IgD-negative memory B cell (primary cell): ENCODE results near the gene MRPS11. TPM values are rescaled to one million over a fixed set of nuclear protein-coding genes. Genes with fewer than 3 reads are reported as not detected.
A peak's percentile ranks its signal among the peaks of the same experiment; 100 is the strongest.
"Not testable (repeated sequence)": the region's sequence is repeated elsewhere in the genome, so short reads cannot be mapped to it uniquely, and the experiment has no call there.

Experiments
- H3K27ac Mint-ChIP-seq, 3 donors: one replicate each; pipeline ENCODE4 v1.8.0; 2020 to 2022; ENCODE audit warnings: mild to moderate bottlenecking in 3 of 3, mixed read lengths in 3 of 3, moderate library complexity in 1 of 3
- H3K27me3 Mint-ChIP-seq: one replicate; pipeline ENCODE4 v1.8.0; 2021; ENCODE audit warnings: mixed read lengths
- H3K36me3 Mint-ChIP-seq: one replicate; pipeline ENCODE4 v1.8.0; 2020; ENCODE audit warnings: mild to moderate bottlenecking, mixed read lengths
- H3K4me1 Mint-ChIP-seq, 3 donors: one replicate each; pipeline ENCODE4 v1.8.0; 2020 to 2022; ENCODE audit warnings: mixed read lengths in 3 of 3, mild to moderate bottlenecking in 1 of 3
- H3K4me3 Mint-ChIP-seq, 4 donors: one replicate each; pipeline ENCODE4 v1.8.0; 2020 to 2022; ENCODE audit warnings: mild to moderate bottlenecking in 4 of 4, mixed read lengths in 4 of 4, moderate library complexity in 3 of 4
- H3K9me3 Mint-ChIP-seq, 3 donors: one replicate each; pipeline ENCODE4 v1.8.0; 2020 to 2021; ENCODE audit warnings: mixed read lengths in 3 of 3, mild to moderate bottlenecking in 1 of 3
- polyA plus RNA-seq: library from polyadenylated mRNA; unstranded; fragments of 300-500 nt; fragmentation: Illumina TruSeq; gene quantifications from one replicate; pipeline ENCODE4 v1.2.3, GENCODE V29; 2021

Gene MRPS11
- polyA plus RNA-seq, 1 donor from 2014 or later: 60.1 TPM

GRCh38 chr15:88470625-88471372 is 3.3 kb downstream of the MRPS11 start:
- H3K36me3 Mint-ChIP-seq: no peaks in the 10 kb centered on the region
- no peaks in the 10 kb centered on the region for H3K9me3 Mint-ChIP-seq
- H3K27me3 Mint-ChIP-seq: no peaks in the 10 kb centered on the region
- no peak overlapping the region for H3K4me3 Mint-ChIP-seq
- peaks cover 17 to 23% (median 19%) of the 10 kb centered on the region in 3 donors for H3K4me1 Mint-ChIP-seq
- H3K27ac Mint-ChIP-seq: no peak overlapping the region

DNA sequence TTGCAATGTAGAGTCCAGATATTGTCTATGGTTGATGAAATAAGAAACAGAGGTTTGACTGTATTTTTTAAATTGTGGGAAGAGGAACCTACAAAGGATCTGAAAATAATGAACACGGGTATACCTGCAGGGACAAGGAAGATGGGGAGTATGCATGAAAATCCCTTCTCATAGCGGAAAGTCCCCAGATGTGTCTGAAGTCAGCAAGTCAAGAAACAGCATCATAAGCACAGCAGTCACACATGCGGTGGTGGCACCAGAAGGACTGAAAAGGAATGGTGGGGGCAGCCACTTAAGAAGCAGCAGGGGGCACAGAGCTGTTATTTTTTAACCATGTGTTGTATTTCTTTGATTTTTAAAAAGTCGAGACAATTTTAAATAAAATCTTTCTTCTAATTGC is 4.7 kb downstream of the MRPS11 start:
- H3K9me3 Mint-ChIP-seq: no peaks in the 10 kb centered on the region
- H3K4me3 Mint-ChIP-seq: peak overlapping the region in 1 of 4 donors; percentile 16
- H3K36me3 Mint-ChIP-seq: peaks cover under 1% of the 10 kb centered on the region
- no peaks in the 10 kb centered on the region for H3K27me3 Mint-ChIP-seq
- peaks cover 7 to 13% (median 9%) of the 10 kb centered on the region in 3 donors for H3K4me1 Mint-ChIP-seq
- H3K27ac Mint-ChIP-seq: peak overlapping the region in 1 of 3 donors; percentile 42

GRCh38 chr15:88473661-88474293 is 6.3 kb downstream of the MRPS11 start:
- H3K4me3 Mint-ChIP-seq, H3K4me1 Mint-ChIP-seq, H3K36me3 Mint-ChIP-seq, H3K27me3 Mint-ChIP-seq, H3K27ac Mint-ChIP-seq, H3K9me3 Mint-ChIP-seq: not testable (repeated sequence)

DNA sequence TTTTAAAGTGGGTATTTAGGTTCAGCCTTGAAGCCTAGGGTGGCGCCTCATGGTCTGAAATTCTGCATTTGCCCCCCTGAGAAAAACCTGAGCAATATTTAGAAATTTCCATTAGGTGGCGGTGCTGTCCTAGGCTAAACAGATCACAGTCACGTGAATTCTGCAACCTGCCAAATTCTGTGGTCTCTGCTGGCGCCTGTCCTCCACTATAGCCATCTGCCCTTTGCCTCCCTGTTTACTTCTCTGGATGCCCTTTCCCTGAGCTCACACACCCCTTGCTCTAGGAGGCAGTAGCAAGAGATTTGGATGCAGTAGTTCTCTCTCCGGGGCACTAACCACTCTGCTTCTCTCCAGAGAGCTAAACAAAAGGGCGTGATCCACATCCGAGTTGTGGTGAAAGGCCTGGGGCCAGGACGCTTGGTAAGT is 9.1 kb downstream of the MRPS11 start:
- Mint-ChIP-seq H3K4me3 (no peak overlapping the region), H3K27me3 (no peaks in the 10 kb centered on the region), H3K27ac (no peak overlapping the region), H3K9me3 (no peaks in the 10 kb centered on the region), H3K4me1 (peaks cover 0 to 4% (median 0%) of the 10 kb centered on the region in 3 donors), H3K36me3 (peaks cover 5% of the 10 kb centered on the region)

GRCh38 chr15:88477126-88477525 is 9.6 kb downstream of the MRPS11 start:
- H3K9me3 Mint-ChIP-seq: no peaks in the 10 kb centered on the region
- peaks cover 5% of the 10 kb centered on the region for H3K36me3 Mint-ChIP-seq
- no peak overlapping the region for H3K27ac Mint-ChIP-seq
- H3K4me3 Mint-ChIP-seq: no peak overlapping the region
- H3K27me3 Mint-ChIP-seq: no peaks in the 10 kb centered on the region
- H3K4me1 Mint-ChIP-seq: peaks cover 0 to 4% (median 0%) of the 10 kb centered on the region in 3 donors

DNA sequence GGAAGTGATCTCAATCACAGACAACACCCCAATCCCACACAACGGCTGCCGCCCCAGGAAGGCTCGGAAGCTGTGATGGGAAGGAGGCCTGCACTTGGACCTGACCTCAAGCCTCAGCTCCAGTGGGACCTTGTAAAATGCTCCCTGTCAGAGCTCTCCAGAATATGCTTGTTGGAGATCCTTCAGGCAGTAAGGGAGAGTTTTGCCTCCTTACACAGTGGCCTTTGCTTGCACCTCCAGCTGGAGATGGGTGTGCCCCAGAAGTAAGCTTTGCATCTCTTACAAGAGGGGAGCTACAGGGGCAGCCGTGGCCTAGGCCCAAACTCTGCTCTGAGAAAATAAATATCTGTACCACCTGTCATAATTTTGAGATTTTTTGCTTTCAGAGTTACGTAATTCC is 10.4 kb downstream of the MRPS11 start:
- Mint-ChIP-seq H3K27ac (no peak overlapping the region), H3K4me1 (peaks cover 0 to 4% (median 2%) of the 10 kb centered on the region in 3 donors), H3K9me3 (no peaks in the 10 kb centered on the region), H3K36me3 (peaks cover 5% of the 10 kb centered on the region), H3K27me3 (no peaks in the 10 kb centered on the region), H3K4me3 (no peak overlapping the region)

DNA sequence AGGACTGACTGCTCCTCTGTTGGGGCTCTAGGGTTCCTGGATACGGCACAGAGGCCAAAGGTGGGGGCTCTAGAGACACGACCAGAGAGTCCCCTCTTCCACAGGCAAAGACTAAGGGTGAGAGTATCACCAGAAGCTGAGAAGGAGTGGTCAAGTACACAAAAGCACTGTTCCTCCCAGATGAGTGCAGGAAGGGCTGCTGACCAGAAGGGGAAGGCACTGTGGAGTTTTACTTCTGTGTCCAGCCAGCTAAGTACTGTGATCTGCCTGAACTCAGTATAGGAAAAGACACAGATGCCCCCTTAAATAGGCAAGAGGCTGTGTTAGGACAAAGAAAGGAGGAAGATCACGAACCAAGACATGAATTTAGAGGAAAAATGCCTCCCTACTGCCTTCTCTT is 11.7 kb downstream of the MRPS11 start:
- Mint-ChIP-seq H3K9me3 (no peaks in the 10 kb centered on the region), H3K27me3 (no peaks in the 10 kb centered on the region), H3K4me1 (peaks cover 0 to 4% (median 2%) of the 10 kb centered on the region in 3 donors), H3K36me3 (peaks cover 5% of the 10 kb centered on the region), H3K27ac (no peak overlapping the region), H3K4me3 (no peak overlapping the region)

- H3K27me3 Mint-ChIP-seq: no peaks in the 10 kb centered on the region
- no peak overlapping the region for H3K27ac Mint-ChIP-seq
- H3K36me3 Mint-ChIP-seq: peaks cover 10% of the 10 kb centered on the region
- no peak overlapping the region for H3K4me3 Mint-ChIP-seq
- no peaks in the 10 kb centered on the region for H3K9me3 Mint-ChIP-seq
- H3K4me1 Mint-ChIP-seq: peaks cover 0 to 4% (median 2%) of the 10 kb centered on the region in 3 donors
Observed at GRCh38 chr15:88480981-88481380, 13.5 kb downstream of the MRPS11 start.

DNA sequence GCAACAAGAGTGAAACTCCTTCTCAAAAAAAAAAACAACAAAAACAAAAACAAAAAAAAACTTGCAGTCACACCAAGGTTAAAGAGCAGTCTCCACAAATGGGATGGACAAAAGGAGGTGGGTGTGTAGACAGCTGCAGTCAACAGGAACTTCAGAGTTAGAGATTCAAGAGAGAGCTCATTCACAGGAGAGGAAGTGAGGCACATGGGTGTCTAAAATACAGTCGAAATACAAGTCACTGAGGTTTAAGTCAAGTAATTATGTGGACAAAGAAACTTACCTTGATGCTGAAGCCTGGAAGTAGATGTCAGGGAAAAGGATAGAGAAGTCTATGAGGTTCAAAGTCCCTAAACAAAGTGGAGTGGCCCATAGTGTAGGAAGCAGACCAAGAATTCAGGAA is 14.8 kb downstream of the MRPS11 start:
- H3K9me3 Mint-ChIP-seq: no peaks in the 10 kb centered on the region
- H3K4me1 Mint-ChIP-seq: peaks cover 0 to 4% (median 2%) of the 10 kb centered on the region in 3 donors
- no peak overlapping the region for H3K4me3 Mint-ChIP-seq
- peaks cover 9% of the 10 kb centered on the region for H3K36me3 Mint-ChIP-seq
- peak overlapping the region in 1 of 3 donors; percentile 2 for H3K27ac Mint-ChIP-seq
- no peaks in the 10 kb centered on the region for H3K27me3 Mint-ChIP-seq

GRCh38 chr15:88484682-88485331 is 17.3 kb downstream of the MRPS11 start:
- no peaks in the 10 kb centered on the region for H3K9me3 Mint-ChIP-seq
- H3K36me3 Mint-ChIP-seq: peaks cover 5% of the 10 kb centered on the region
- H3K4me3 Mint-ChIP-seq: no peak overlapping the region
- H3K4me1 Mint-ChIP-seq: peaks cover 0 to 4% (median 2%) of the 10 kb centered on the region in 3 donors
- no peaks in the 10 kb centered on the region for H3K27me3 Mint-ChIP-seq
- no peak overlapping the region for H3K27ac Mint-ChIP-seq

DNA sequence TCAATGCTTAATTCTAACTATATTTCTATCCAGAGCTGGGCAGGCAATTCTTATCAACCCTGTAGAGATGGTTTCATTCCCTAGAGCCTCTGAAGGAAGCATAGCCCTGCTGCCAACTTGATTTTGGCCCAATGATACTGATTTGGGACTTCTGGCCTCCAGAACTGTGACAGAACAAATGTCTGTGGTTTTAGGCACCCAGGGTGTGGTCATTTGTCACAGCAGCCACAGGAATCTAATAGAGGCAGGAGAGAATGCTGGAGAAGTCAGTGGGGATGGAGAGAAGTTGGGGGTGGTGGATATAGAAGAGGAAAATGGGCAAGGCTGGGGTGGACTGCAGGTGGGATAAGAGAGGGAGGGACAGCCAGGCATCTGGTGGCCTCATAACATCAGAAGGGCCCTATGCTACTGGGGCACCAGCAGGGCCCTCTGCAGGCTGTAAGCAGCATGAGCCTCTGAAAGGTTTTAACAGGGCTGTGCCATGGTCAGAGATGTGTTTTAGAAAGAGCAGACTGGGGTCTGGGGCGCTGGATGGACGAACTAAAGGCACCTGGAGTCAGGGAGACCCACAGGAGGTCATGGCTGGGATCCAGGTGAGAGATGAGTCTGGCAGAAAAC is 19.8 kb downstream of the MRPS11 start:
- Mint-ChIP-seq H3K27ac (no peak overlapping the region), H3K36me3 (peaks cover 5% of the 10 kb centered on the region)

DNA sequence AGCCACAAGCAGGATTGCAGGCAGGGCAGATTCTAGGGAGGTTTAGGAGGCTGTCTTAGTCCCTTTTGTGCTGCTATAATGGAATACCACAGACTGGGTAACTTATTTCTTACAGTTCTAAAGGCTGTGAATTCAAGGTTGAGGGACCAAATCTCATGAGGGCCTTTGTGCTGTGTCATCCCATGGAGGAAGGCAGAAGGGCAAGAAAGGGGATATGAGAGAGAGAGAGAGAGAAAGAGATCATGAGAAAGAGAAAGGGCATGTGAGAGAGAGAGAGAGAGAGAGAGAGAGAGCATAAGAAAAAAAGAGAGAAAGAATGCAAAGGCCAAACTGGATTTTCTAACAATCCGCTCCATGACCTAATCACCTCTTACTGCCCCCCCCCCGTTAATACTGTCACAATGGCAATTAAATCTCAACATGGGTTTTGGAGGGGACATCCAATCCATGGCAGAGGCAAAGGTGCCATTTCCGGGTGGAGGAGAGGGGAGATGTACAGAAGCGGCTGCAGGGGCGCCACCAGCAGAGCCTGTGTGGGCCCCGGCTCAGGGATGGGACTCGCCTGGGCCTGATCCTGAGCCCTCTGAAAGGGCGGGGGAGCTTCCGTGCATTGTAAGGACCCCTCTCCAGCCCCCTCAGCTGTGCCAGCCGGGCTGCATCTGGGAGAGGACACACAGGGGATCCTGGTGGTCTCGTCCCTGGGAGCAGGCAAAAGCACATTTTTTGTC is 20.5 kb downstream of the MRPS11 start:
- Mint-ChIP-seq H3K9me3 (no peaks in the 10 kb centered on the region), H3K36me3 (peaks cover 5% of the 10 kb centered on the region), H3K4me3 (no peak overlapping the region), H3K4me1 (no peaks in the 10 kb centered on the region), H3K27ac (no peak overlapping the region), H3K27me3 (no peaks in the 10 kb centered on the region)

More for the DNA sequence above, 19.8 kb downstream of the MRPS11 start:
- peaks cover 0 to 2% (median 0%) of the 10 kb centered on the region in 3 donors for H3K4me1 Mint-ChIP-seq
- H3K27me3 Mint-ChIP-seq: no peaks in the 10 kb centered on the region
- no peak overlapping the region for H3K4me3 Mint-ChIP-seq
- no peaks in the 10 kb centered on the region for H3K9me3 Mint-ChIP-seq

DNA sequence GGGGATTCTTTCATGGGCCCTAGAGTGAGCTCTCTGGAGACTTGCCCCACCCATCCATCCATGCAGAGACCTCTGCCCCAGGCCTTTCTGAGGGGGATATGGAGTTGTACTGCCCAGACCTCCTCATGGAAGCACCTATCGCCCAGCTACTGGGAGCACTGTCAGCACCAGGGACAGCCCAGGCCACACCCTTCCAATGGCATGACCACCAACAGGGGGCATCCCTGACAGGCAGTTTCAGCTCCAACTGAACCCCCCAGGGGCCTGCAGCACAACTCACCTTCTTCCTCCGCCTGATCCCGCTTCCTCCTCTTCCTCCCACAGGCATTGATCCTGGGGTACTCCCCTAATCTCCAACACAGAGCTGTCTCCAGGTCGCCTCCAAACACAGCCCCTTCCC is 21.8 kb downstream of the MRPS11 start:
- Mint-ChIP-seq H3K36me3 (peaks cover 6% of the 10 kb centered on the region), H3K9me3 (no peaks in the 10 kb centered on the region), H3K27ac (no peak overlapping the region), H3K4me1 (no peaks in the 10 kb centered on the region), H3K27me3 (no peaks in the 10 kb centered on the region), H3K4me3 (no peak overlapping the region)

DNA sequence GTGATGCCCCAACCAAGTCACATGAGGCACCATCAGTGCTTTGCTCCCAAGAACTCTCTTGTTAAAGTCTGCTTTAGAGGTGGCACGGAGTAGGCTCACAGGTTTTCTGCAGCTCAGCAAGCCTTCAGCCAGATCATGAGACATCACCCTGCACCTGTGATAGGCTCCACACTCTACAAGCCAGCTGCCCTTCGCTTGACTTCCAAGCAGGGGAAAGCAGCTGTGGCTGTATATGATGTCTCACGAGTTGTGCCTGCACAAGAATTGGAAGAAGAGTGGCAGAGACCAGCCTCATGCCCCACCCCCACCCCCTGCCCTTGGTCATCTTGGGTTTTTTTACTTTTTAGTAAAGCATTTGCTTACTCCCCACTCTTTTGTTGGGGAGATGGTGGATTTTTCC is 22.5 kb downstream of the MRPS11 start:
- no peaks in the 10 kb centered on the region for H3K9me3 Mint-ChIP-seq
- peaks cover 6% of the 10 kb centered on the region for H3K36me3 Mint-ChIP-seq
- H3K4me3 Mint-ChIP-seq: no peak overlapping the region
- peak overlapping the region in 1 of 3 donors; percentile 13 for H3K27ac Mint-ChIP-seq
- no peaks in the 10 kb centered on the region for H3K4me1 Mint-ChIP-seq
- H3K27me3 Mint-ChIP-seq: no peaks in the 10 kb centered on the region
